HG03196 (cell line): ENCODE data around the gene EFCAB6.

Source experiments
- ATAC-seq: cut with Tn5 transposase; IDR thresholded peaks from one replicate; pipeline ENCODE4 v1.9.1; 2021; ENCODE audit not compliant: unreplicated experiment

Gene EFCAB6

DNA sequence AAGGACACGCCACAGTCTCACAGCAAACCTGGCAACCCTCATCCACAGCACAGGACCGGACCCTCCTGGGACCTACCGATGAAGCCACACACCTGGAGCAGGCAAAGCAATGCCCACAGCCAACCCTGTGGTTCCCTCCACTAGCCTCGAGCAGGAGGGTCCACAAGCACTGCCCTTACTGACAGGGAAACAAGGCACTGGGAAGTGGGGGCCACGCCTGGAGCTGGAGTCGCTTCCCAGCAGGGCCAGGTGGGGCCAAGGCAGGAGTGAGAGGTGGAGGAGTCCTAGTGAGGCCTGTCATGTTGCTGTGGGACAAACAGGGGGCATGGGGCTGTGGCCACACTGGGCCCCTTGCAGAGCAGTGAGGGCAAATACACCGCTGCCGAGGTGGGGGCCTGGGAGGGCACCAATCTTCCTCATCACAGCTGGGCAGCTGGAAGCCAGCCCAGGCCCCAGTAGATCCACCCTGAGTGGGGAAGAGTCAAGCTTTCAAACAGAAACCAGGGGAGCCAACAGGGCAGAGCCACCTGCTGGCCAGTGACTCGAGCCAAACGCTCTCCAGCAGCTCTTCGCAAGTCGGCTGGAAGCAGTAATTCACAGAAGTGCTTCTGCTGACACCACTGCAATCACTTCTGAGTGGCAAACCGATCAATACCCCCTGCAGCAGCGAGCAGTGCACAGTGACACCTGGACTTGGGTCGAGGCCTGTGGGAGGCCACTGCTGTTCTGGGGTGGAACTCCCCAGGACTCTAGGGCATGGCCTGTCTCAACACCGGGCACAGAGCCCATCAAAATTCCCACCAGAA, 36.5 kb upstream of the EFCAB6 start:
- no peak for ATAC-seq

DNA sequence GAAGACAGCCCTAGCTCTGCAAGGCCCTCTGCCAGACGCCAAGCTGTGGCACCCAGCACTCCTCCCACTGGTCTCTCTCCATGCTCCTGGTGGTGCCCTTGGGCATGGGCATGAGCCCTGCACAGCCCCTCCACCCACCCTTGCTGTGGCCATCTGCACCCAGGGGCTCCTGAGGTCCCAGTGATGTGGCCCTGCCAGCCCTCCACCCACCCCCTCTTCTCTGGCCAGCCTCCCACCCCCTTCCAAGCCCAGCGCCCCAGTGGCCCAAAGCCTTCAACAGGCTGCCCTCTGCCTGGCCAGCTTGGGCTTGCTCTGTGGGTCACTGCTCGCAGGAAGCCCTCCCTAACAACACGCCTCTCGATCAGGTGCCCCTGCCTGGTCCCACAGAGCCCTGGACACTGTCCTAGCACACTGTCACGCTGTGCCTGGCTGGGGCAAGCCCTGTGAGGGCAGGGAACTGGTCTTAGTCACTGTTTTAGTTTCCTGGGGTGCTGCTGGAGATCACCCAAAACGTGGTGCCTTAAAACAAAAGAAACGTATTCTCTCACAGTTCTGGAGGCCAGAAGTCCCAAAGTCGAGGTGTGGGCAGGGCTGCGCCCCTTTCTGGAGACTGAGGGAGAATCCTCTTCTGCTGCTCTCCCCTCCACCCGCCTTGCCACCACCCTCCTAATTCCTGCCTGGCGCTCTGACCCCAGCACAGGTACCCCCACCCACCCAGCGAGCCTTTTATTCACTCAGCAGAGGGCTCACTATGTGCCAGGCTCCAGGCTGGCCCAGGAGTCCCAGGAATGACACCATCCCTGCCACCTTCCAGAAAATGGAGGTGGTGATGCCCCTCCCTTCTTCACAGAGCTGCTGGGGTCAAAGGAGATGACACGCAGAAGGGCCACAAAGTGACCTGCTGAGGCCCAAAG, 35.5 kb upstream of the EFCAB6 start:
- no peak for ATAC-seq

DNA sequence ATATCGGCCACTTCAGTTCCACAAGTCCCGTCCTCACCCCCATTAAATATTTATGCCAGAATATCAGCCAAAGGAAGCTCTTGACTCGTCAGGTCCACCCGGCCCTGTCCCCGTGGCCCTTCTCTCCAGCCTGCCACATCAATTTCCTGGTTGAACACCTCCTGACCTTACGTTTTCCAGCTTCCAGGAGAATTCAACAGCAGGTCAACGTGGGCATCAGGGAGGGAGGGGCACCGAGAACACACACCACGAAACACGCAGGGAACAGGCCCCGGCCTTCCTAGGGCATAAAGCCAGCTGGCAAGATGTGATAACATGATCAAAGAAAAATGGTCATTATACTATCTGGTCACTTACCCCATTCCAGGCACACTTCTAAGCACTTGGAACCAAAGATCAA, 34.9 kb upstream of the EFCAB6 start:
- ATAC-seq: no peak

- ATAC-seq: no peak
Observed at GRCh38 chr22:43845981-43846380, 33.9 kb upstream of the EFCAB6 start.

DNA sequence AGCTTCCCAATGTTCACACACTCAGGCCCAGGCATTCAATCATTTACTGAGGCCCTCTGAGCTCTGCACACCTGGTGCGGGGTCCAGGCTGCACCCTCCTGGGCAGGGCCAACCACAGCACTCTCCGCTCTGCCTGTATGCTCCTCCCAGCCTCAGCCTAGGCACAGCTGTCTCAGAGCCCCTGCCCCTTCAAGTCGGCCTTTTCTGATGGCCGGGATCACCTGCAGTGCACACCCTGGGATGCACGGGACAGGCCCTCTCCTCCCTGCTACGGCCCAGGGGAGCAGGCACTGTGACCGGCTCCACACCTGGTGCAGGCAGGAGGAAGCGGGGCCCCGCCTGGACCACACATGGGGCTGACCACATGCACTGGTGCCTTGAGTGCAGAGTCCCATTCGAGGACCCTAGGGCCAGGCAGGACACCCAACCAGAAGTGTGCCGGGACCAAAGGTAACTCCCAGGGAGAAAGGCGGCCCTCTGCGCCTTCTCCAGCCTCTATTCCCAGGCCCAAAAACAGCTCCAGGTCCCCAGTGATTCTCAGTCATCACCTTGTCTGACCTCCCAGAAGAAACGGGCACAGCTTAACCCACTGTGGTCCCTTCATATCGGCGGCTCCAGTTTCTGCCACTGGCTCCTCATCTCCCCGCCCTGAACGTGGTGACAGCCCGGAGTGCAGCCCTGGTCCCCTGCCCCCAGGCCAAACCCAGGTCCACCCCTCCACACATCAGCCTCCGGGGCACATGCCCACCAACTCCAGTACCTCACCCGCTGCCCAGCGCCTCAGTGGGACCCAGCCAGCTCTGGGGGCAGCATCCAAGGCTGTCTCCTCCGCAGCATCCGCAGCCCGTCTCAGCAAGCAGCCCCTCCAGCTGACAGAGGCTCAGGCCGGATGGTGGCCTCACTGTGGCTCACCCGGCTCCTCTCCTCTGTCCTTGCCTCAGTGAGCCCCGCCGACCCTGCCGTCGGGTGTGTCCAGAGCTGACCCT, 32.7 kb upstream of the EFCAB6 start:
- ATAC-seq: no peak

- ATAC-seq: no peak
Observed at GRCh38 chr22:43843783-43844530, 31.9 kb upstream of the EFCAB6 start.

DNA sequence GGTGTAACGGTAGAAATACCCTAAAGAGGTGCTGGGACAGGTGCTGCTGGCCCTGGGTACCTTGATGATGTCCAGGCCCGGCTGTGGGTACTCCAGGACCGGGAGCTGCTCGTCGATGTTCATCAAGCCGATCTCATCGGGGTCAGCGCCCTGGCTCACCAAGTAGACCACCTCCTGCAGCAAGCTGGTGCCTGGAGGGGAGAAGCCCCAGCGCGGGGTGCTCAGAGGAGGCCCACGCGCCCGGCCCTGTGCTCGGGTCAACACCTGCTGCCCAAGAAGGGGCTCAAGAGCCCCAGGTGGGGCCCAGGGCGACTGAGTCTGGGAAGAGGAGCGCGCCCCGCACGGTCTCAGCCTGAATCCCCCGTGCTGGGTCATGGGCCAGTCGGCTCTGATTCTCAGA, 29.6 kb upstream of the EFCAB6 start:
- ATAC-seq: no peak

DNA sequence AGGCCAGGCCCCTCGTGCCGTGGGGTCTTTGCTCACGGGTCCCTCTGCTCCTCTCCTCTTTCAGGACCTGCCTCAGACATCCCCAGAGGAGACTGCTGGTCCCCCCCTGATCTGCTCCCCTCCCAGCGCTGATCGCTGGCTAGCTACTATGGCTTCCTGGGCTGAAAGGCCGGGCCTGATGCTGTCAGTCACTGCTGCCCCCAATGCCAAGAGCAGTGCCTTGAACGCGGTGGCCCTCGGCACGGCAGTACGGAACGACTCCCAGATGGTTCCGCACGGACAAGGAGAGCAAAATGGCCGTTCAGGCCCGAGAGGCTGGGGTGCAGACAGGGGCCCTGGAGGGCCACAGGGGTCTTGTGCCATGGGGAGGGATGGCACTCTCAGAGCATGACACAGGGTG, 28.7 kb upstream of the EFCAB6 start:
- ATAC-seq: no peak

DNA sequence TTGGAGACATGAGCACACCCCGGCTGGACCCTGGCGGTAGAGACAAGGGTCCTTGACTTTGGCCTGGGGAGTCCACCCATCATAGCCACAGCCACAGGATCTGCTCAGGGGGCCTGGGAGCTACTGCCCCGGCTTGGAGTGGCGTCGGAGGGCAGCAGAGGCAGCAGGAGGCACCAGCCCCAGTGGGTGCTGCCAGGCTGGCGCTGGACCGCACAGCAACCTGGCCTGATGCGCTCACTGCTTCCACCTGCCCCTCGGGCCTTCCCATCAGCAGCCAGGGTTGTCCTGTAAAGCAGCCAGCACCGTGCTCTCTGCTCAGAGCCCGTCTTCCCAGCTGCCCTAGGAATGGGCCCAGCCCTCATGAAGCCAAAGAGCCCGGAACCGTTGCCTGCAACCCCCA, 28.3 kb upstream of the EFCAB6 start:
- ATAC-seq: no peak

- ATAC-seq: no peak
Observed at GRCh38 chr22:43839781-43840180, 27.7 kb upstream of the EFCAB6 start.

- ATAC-seq: no peak
Observed at GRCh38 chr22:43838571-43839307, 26.6 kb upstream of the EFCAB6 start.

- no peak for ATAC-seq
Observed at GRCh38 chr22:43838161-43838560, 26.1 kb upstream of the EFCAB6 start.

- no peak for ATAC-seq
Observed at GRCh38 chr22:43837666-43838065, 25.6 kb upstream of the EFCAB6 start.

DNA sequence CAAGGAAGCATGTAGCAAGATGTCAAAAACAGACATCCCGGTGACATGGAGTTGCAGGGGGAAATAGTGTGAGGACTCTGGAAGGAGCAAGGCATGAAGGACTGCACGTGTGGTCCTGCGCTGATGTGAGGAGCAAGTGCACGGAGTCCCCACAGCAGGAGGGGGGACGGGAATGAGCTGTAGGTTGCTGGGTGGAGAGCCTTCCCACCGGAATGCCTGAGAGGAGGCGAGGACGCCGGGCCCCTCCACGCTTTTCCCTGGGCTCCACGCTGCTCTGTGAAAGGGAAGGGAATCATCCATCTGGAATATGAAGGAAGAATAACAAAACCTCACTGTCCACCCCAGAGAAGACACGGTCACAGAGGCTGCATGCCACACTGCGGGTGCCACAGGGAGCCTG, 23.6 kb upstream of the EFCAB6 start:
- no peak for ATAC-seq

GRCh38 chr22:43835166-43835565, 23.1 kb upstream of the EFCAB6 start:
- ATAC-seq: no peak

GRCh38 chr22:43833286-43834240, 21.5 kb upstream of the EFCAB6 start:
- ATAC-seq: no peak

GRCh38 chr22:43832393-43833265, 20.5 kb upstream of the EFCAB6 start:
- no peak for ATAC-seq
